Upper lobe of left lung (tissue), 4 donors: ENCODE data around the gene SFR1.

ENCODE experiments used
- EP300 ChIP-seq, 4 donors: sonication (generic); formaldehyde crosslinking; IDR thresholded peaks; one replicate each; pipeline ENCODE4 v1.5.1; 2017; ENCODE audit warnings: antibody characterized with exemption in 4 of 4, control low read depth in 2 of 4
- POLR2A ChIP-seq, 4 donors: fragments of 450-650 bp; IDR thresholded peaks; one replicate each; pipeline ENCODE4 v1.5.1; 2016 to 2017; ENCODE audit warnings: antibody characterized with exemption in 4 of 4, mild to moderate bottlenecking in 2 of 4
- POLR2AphosphoS5 ChIP-seq, 2 donors: sonication (generic); formaldehyde crosslinking; IDR thresholded peaks; one replicate each; pipeline ENCODE4 v1.5.1; 2017; ENCODE audit warnings: antibody characterized with exemption in 2 of 2
- TF ChIP-seq, protein P1 (sequence below), 6 experiments: fragments of 450-650 bp in 4 of 6; fragments of 200-600 bp in 2 of 6; sonication (generic) in 2 of 6; IDR thresholded peaks; one replicate each; pipeline ENCODE4 v1.5.1; 2016 to 2019; ENCODE audit warnings: antibody characterized with exemption in 6 of 6

- TF ChIP-seq POLR2A (IDR thresholded peaks at IDR 0.05): no peak
- TF ChIP-seq, protein P1, sequence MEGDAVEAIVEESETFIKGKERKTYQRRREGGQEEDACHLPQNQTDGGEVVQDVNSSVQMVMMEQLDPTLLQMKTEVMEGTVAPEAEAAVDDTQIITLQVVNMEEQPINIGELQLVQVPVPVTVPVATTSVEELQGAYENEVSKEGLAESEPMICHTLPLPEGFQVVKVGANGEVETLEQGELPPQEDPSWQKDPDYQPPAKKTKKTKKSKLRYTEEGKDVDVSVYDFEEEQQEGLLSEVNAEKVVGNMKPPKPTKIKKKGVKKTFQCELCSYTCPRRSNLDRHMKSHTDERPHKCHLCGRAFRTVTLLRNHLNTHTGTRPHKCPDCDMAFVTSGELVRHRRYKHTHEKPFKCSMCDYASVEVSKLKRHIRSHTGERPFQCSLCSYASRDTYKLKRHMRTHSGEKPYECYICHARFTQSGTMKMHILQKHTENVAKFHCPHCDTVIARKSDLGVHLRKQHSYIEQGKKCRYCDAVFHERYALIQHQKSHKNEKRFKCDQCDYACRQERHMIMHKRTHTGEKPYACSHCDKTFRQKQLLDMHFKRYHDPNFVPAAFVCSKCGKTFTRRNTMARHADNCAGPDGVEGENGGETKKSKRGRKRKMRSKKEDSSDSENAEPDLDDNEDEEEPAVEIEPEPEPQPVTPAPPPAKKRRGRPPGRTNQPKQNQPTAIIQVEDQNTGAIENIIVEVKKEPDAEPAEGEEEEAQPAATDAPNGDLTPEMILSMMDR (IDR thresholded peaks at IDR 0.05): no peak
- TF ChIP-seq POLR2AphosphoS5 (IDR thresholded peaks at IDR 0.05): no peak
- TF ChIP-seq EP300 (IDR thresholded peaks at IDR 0.05): no peak
Observed at GRCh38 chr10:104144931-104145330, 23.0 kb downstream of the SFR1 start.
